IMR-90 (cell line): Measurements from ENCODE around the gene ADAM23. TPM values are rescaled to one million over a fixed set of nuclear protein-coding genes. Genes with fewer than 3 reads are reported as not detected.

Experiments used
- ATAC-seq: fragments of 200-7000 bp; cut with Tn5 transposase; 2 replicates; pipeline ENCODE4 v1.9.1; 2020; ENCODE audit warnings: low read depth, mild to moderate bottlenecking, moderate library complexity
- BruUV-seq: library from RNA; stranded (reverse); fragments of 400-500 nt; replicated peaks from 2 replicates; lab custom pipeline; 2021; lab: Mats Ljungman, UMichigan
- CTCF ChIA-PET: fragments of 300-600 bp; formaldehyde crosslinking; extraction: SDS; loops from one replicate; lab custom pipeline; 2021; ENCODE audit warnings: antibody characterized with exemption; lab: Yijun Ruan, JAX
- POLR2A ChIA-PET: fragments of 300-600 bp; sonication (Branson Sonifier 250); formaldehyde crosslinking; loops from one replicate; lab custom pipeline; 2022; ENCODE audit warnings: antibody characterized with exemption; ENCODE audit not compliant: unreplicated experiment; lab: Charles Lee
- DNase-seq: peaks from one replicate; pipeline ENCODE4 v3.0.0; 2013
- H2AFZ ChIP-seq: replicated peaks from 2 replicates; pipeline ENCODE3; 2013; ENCODE audit warnings: low read length, mild to moderate bottlenecking; ENCODE audit not compliant: poor library complexity
- H2AK5ac ChIP-seq: 2 replicates; pipeline ENCODE4 v1.6.1; 2013; ENCODE audit warnings: low read depth, low read length, inconsistent platforms
- H2AK9ac ChIP-seq: replicated peaks from 2 replicates; pipeline ENCODE3; 2013; ENCODE audit warnings: mild to moderate bottlenecking, low read depth, low read length, moderate library complexity; ENCODE audit not compliant: poor library complexity
- H2BK120ac ChIP-seq: 2 replicates; pipeline ENCODE4 v1.6.1; 2013; ENCODE audit warnings: low read depth, low read length, inconsistent platforms
- H2BK15ac ChIP-seq: 3 replicates; pipeline ENCODE4 v1.6.1; 2013; ENCODE audit warnings: low read depth, low read length, inconsistent platforms
- H2BK20ac ChIP-seq: 2 replicates; pipeline ENCODE4 v1.6.1; 2013; ENCODE audit warnings: low read depth, mild to moderate bottlenecking, inconsistent platforms, low read length, moderate library complexity
- H2BK5ac ChIP-seq: 2 replicates; pipeline ENCODE4 v1.6.1; 2013; ENCODE audit warnings: mild to moderate bottlenecking, low read depth, low read length, inconsistent platforms; ENCODE audit not compliant: poor library complexity, severe bottlenecking
- H3K14ac ChIP-seq: replicated peaks from 2 replicates; pipeline ENCODE4 v1.6.1; 2013; ENCODE audit warnings: low read depth, low read length, inconsistent platforms
- H3K18ac ChIP-seq: 2 replicates; pipeline ENCODE4 v1.6.1; 2013; ENCODE audit warnings: low read depth, low read length, control low read depth
- H3K23ac ChIP-seq: 2 replicates; pipeline ENCODE4 v1.6.1; 2013; ENCODE audit warnings: low read depth, low read length, inconsistent platforms
- H3K27ac ChIP-seq: 2 replicates; pipeline ENCODE4 v1.5.1; 2013; ENCODE audit warnings: mild to moderate bottlenecking, control low read depth, low read length; ENCODE audit not compliant: insufficient read depth
- H3K27me3 ChIP-seq: 2 replicates; pipeline ENCODE4 v1.6.1; 2013; ENCODE audit warnings: low read length; ENCODE audit not compliant: control insufficient read depth, insufficient read depth
- H3K36me3 ChIP-seq: 2 replicates; pipeline ENCODE4 v1.6.1; 2013; ENCODE audit warnings: low read length, mixed read lengths; ENCODE audit not compliant: control insufficient read depth, insufficient read depth
- H3K4ac ChIP-seq: 2 replicates; pipeline ENCODE4 v1.6.1; 2013; ENCODE audit warnings: low read depth, low read length, inconsistent platforms
- H3K4me1 ChIP-seq: 2 replicates; pipeline ENCODE4 v1.6.1; 2013; ENCODE audit warnings: low read length, mixed read lengths; ENCODE audit not compliant: control insufficient read depth, insufficient read depth
- H3K4me2 ChIP-seq: 2 replicates; pipeline ENCODE4 v1.6.1; 2013; ENCODE audit warnings: low read depth, mild to moderate bottlenecking, control low read depth, low read length, moderate library complexity
- H3K4me3 ChIP-seq: 2 replicates; pipeline ENCODE4 v1.5.1; 2013; ENCODE audit warnings: low read depth, mild to moderate bottlenecking, control low read depth, low read length, moderate library complexity; ENCODE audit not compliant: insufficient read depth
- H3K56ac ChIP-seq: 2 replicates; pipeline ENCODE4 v1.6.1; 2013; ENCODE audit warnings: low read length, inconsistent platforms; ENCODE audit not compliant: insufficient read depth; ENCODE audit errors: extremely low read depth
- H3K79me1 ChIP-seq, 2 experiments: 2 replicates each; pipeline ENCODE4 v1.6.1; 2013; ENCODE audit warnings: low read length in 2 of 2, inconsistent platforms in 1 of 2, low read depth in 1 of 2
- H3K9ac ChIP-seq: 2 replicates; pipeline ENCODE4 v1.6.1; 2013; ENCODE audit warnings: low read depth, low read length, control low read depth
- H3K9me1 ChIP-seq: 2 replicates; pipeline ENCODE4 v1.6.1; 2013; ENCODE audit warnings: low read length, inconsistent platforms; ENCODE audit not compliant: insufficient read depth
- H3K9me3 ChIP-seq: 2 replicates; pipeline ENCODE4 v1.6.1; 2013; ENCODE audit warnings: low read length; ENCODE audit not compliant: control insufficient read depth, insufficient read depth
- H4K20me1 ChIP-seq: 2 replicates; pipeline ENCODE4 v1.6.1; 2013; ENCODE audit warnings: low read length, inconsistent platforms; ENCODE audit not compliant: insufficient read depth
- H4K5ac ChIP-seq: 2 replicates; pipeline ENCODE4 v1.6.1; 2013; ENCODE audit warnings: mild to moderate bottlenecking, low read depth, low read length, control low read depth
- H4K8ac ChIP-seq, 2 experiments: 2 replicates each; pipeline ENCODE4 v1.6.1; 2013; ENCODE audit warnings: low read depth in 2 of 2, low read length in 2 of 2, control low read depth in 1 of 2, inconsistent platforms in 1 of 2
- H4K91ac ChIP-seq: 2 replicates; pipeline ENCODE4 v1.6.1; 2013; ENCODE audit warnings: low read depth, low read length, inconsistent platforms; ENCODE audit not compliant: insufficient read depth
- CEBPB ChIP-seq: IDR thresholded peaks from 2 replicates; pipeline ENCODE4 v1.6.1; 2012; ENCODE audit warnings: low read depth, low read length, improper control_type of control experiment
- CHD1 ChIP-seq: IDR thresholded peaks from 2 replicates; pipeline ENCODE4 v1.6.1; 2012; ENCODE audit warnings: low read depth, low read length, improper control_type of control experiment
- CTCF ChIP-seq: conservative IDR thresholded peaks from 2 replicates; pipeline ENCODE4 v1.5.1; 2012; ENCODE audit warnings: mild to moderate bottlenecking, low read depth, low read length, improper control_type of control experiment
- FOS ChIP-seq: fragments of 150-350 bp; IDR thresholded peaks from 2 replicates; pipeline ENCODE4 v1.6.1; 2016; ENCODE audit warnings: low read depth, low read length
- MAFK ChIP-seq: IDR thresholded peaks from 2 replicates; pipeline ENCODE4 v1.6.1; 2012; ENCODE audit warnings: low read depth, low read length, improper control_type of control experiment
- MAZ ChIP-seq: IDR thresholded peaks from 2 replicates; pipeline ENCODE4 v1.6.1; 2012; ENCODE audit warnings: low read depth, mild to moderate bottlenecking, low read length, improper control_type of control experiment, moderate library complexity, borderline replicate concordance
- NFE2L2 ChIP-seq: fragments of 150-350 bp; IDR thresholded peaks from 2 replicates; pipeline ENCODE4 v1.6.1; 2016; ENCODE audit warnings: low read depth, mild to moderate bottlenecking, low read length
- POLR2A ChIP-seq: IDR thresholded peaks from 2 replicates; pipeline ENCODE4 v1.6.1; 2012; ENCODE audit warnings: mild to moderate bottlenecking, low read depth, low read length
- RAD21 ChIP-seq: IDR thresholded peaks from 2 replicates; pipeline ENCODE4 v1.6.1; 2012; ENCODE audit warnings: low read length, improper control_type of control experiment
- RCOR1 ChIP-seq: IDR thresholded peaks from 2 replicates; pipeline ENCODE4 v1.6.1; 2012; ENCODE audit warnings: mild to moderate bottlenecking, low read length, improper control_type of control experiment; ENCODE audit not compliant: insufficient replicate concordance
- RFX5 ChIP-seq: IDR thresholded peaks from 2 replicates; pipeline ENCODE4 v1.8.0; 2012; ENCODE audit warnings: low read depth, mild to moderate bottlenecking, low read length, moderate library complexity
- dilution Hi-C: fragments of 300-500 bp; cut with HindIII; formaldehyde crosslinking; loops from one replicate; pipeline ENCODE4 v1.14.3; 2018; ENCODE audit warnings: low sequenced_read_pairs; ENCODE audit not compliant: unreplicated experiment
- in situ Hi-C: fragments of 300-500 bp; cut with MboI; formaldehyde crosslinking; loops from 3 replicates; pipeline ENCODE4 v1.14.3; 2019; ENCODE audit warnings: low sequenced_read_pairs, inconsistent platforms, mixed read lengths
- intact Hi-C: fragments of 100-400 bp; cut with micrococcal nuclease; formaldehyde crosslinking; loops from 2 replicates; pipeline ENCODE4 v1.10.0; 2022
- polyA plus RNA-seq, 3 experiments: library from polyadenylated mRNA; depleted of rRNA; stranded (reverse); fragments of >200 nt; gene quantifications; 2 replicates each; pipeline ENCODE4 v1.2.3, GENCODE V29; 2012; ENCODE audit warnings: low replicate concordance in 1 of 3
- total RNA-seq: library from RNA; depleted of rRNA; stranded (reverse); fragments of >200 nt; gene quantifications from 2 replicates; pipeline ENCODE4 v1.2.3, GENCODE V29; 2012
- TF ChIP-seq, protein P1 (sequence below): fragments of 150-350 bp; IDR thresholded peaks from 2 replicates; pipeline ENCODE4 v1.6.1; 2016; ENCODE audit warnings: low read depth, mild to moderate bottlenecking, low read length, moderate library complexity, borderline replicate concordance
- TF ChIP-seq, protein P2 (sequence below): fragments of 150-350 bp; IDR thresholded peaks from 2 replicates; pipeline ENCODE4 v1.6.1; 2017; ENCODE audit warnings: mild to moderate bottlenecking, antibody characterized with exemption, low read length, low read depth

ADAM23 gene
- total and polyA plus RNA-seq, 2 of the 4 experiments (the other 2 are of a cell fraction): 2.9 to 10.3 TPM

DNA sequence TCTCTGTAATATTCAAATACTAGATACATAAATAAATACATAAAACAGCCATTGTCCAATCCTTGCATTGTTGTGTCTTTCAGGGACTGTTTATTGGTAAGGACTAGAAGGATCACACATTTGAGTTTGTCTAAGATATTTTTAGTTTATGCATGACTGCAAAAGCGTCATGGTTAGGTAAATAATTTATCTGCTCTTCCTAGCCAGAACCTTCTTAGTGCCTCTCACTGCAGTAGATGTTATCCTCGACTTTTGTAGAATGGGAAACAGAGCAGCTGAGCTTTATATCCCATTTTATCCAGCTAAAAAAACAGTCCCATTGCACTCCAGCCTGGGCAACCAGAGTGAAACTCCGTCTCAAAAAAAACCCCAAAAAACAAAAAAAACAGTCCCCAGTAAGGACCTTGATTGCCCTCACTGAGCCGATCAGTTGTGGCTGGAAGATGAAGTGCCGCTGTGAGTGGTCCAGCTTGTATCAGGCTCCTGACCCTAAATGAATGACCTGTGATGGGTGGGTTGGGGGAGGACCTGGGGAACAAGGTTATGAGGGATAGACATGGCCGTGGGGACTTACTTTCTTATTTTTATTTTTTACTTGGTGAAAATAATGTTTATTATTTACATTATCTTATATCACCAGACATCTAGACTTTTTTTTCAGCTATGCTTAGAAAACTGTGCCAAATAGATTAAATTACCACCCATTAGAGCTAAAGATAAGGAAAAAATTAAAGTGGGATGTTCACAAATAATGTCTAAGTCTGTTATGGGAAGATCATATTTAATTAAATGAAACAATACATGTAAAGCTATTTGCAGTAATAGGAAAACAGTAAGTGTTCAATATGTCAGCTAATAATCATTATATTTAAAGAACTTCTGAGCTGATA is 10.9 kb upstream of the ADAM23 start (continued):
- TF ChIP-seq MAFK: no peak

DNA sequence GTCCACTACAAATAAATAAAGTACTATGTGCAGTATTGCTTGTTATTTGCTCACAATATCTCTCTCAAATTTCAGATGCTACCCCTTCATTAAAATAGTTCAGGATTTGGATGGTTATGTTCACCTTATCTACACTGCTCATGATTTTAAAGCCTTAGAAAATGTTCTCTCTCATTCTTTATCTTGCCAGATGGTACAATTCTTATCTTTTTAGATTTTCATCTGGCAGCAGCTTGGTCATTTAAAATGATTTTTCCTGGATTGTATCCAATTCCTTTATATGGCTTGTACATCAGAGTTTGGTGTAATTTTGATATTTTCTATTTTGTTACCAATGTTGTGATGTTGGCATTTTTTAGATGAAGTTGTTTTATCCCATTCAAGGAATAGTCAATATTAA is 10.1 kb upstream of the ADAM23 start:
- Histone ChIP-seq H3K4me3 (no peak overlapping the region), H3K4me2 (no peak overlapping the region), H2AK5ac (no peak overlapping the region), H3K14ac (no peak overlapping the region), H4K8ac (no peak overlapping the region), H2AK9ac (no peak overlapping the region), H3K27me3 (no peaks in the 10 kb centered on the region; the same call in 1 of the 2 replicates), H3K27ac (no peak overlapping the region), H3K4ac (no peak overlapping the region), H3K9ac (no peak overlapping the region), H3K9me3 (no peaks in the 10 kb centered on the region), H2AFZ (no peak overlapping the region), H2BK120ac (no peak overlapping the region), H2BK15ac (no peak overlapping the region), H3K18ac (no peak overlapping the region), H3K56ac (no peak overlapping the region), H3K9me1 (no peaks in the 10 kb centered on the region), H3K79me1 (no peaks in the 10 kb centered on the region), H2BK5ac (no peak overlapping the region), H3K23ac (no peak overlapping the region), H2BK20ac (no peak overlapping the region), H4K20me1 (no peaks in the 10 kb centered on the region), H3K4me1 (no peaks in the 10 kb centered on the region), H4K5ac (no peak overlapping the region), H3K36me3 (no peaks in the 10 kb centered on the region), H4K91ac (no peak overlapping the region)
- CTCF ChIA-PET: no interaction called here
- in situ Hi-C loops (no loop called here), intact Hi-C loops (no loop called here), dilution Hi-C loops (no loop called here)
- DNase-seq (no peak), ATAC-seq (no peak)
- POLR2A ChIA-PET: no interaction called here
- TF ChIP-seq POLR2A (no peak), MAFK (no peak), MAZ (no peak), CHD1 (no peak), FOS (no peak), CEBPB (no peak), RAD21 (no peak), RFX5 (no peak), NFE2L2 (no peak), CTCF (no peak), RCOR1 (no peak)
- TF ChIP-seq, protein P1, sequence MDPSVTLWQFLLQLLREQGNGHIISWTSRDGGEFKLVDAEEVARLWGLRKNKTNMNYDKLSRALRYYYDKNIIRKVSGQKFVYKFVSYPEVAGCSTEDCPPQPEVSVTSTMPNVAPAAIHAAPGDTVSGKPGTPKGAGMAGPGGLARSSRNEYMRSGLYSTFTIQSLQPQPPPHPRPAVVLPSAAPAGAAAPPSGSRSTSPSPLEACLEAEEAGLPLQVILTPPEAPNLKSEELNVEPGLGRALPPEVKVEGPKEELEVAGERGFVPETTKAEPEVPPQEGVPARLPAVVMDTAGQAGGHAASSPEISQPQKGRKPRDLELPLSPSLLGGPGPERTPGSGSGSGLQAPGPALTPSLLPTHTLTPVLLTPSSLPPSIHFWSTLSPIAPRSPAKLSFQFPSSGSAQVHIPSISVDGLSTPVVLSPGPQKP: no peak
- TF ChIP-seq, protein P2, sequence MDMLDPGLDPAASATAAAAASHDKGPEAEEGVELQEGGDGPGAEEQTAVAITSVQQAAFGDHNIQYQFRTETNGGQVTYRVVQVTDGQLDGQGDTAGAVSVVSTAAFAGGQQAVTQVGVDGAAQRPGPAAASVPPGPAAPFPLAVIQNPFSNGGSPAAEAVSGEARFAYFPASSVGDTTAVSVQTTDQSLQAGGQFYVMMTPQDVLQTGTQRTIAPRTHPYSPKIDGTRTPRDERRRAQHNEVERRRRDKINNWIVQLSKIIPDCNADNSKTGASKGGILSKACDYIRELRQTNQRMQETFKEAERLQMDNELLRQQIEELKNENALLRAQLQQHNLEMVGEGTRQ: no peak
- no TSS peak for BruUV-seq
